ENCODE results near the gene DNAJC18. TPM values are rescaled to one million over a fixed set of nuclear protein-coding genes. Genes with fewer than 3 reads are reported as not detected.
A peak's percentile ranks its signal among the peaks of the same experiment; 100 is the strongest.
"Not testable (repeated sequence)": the region's sequence is repeated elsewhere in the genome, so short reads cannot be mapped to it uniquely, and the experiment has no call there.

DNAJC18 gene
- total RNA-seq, 2 donors from 2014 or later, result 4.0 to 8.7 TPM

DNA sequence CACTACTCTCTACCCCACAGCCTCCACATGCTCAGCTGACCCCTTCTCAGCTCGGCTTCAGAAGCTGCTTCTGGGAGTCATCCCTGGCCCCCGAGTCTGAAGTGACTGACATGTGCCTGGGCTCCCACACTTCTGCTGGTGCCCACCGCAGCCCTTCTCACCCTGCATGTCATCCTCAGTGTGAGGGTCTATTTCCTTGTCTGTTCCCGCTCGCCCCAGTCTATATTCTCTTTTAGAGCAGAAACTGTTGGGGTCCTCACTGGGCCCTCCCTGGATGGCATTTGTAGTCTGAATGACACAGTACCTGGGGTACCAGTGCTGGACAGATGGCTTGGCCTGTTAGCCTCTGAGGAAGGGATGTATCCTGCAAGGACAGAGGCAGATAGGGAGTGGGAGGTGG, 17.9 kb upstream of the DNAJC18 start:
- Mint-ChIP-seq H3K4me3 (no peak overlapping the region), H3K36me3 (ENCODE audit: low read depth) (no peaks in the 10 kb centered on the region), H3K27ac (peak overlapping the region; percentile 98), H3K27me3 (no peaks in the 10 kb centered on the region), H3K4me1 (peaks cover 48% of the 10 kb centered on the region)
- no peaks in the 10 kb centered on the region for H3K9me3 ChIP-seq (ENCODE audit: control insufficient read depth, low read length, poor library complexity, severe bottlenecking)
- no peak for ATAC-seq
- no peak for DNase-seq

- no peak for DNase-seq
- H3K9me3 ChIP-seq (ENCODE audit: control insufficient read depth, low read length, poor library complexity, severe bottlenecking), result no peaks in the 10 kb centered on the region
- Mint-ChIP-seq H3K4me1 (peaks cover 47% of the 10 kb centered on the region), H3K36me3 (ENCODE audit: low read depth) (no peaks in the 10 kb centered on the region), H3K27me3 (no peaks in the 10 kb centered on the region), H3K4me3 (no peak overlapping the region), H3K27ac (peak overlapping the region; percentile 98)
- no peak for ATAC-seq
Observed at GRCh38 chr5:139456776-139457175, 17.5 kb upstream of the DNAJC18 start.

GRCh38 chr5:139454568-139455290, 15.4 kb upstream of the DNAJC18 start:
- no peaks in the 10 kb centered on the region for H3K9me3 ChIP-seq (ENCODE audit: control insufficient read depth, low read length, poor library complexity, severe bottlenecking)
- Mint-ChIP-seq H3K36me3 (ENCODE audit: low read depth) (no peaks in the 10 kb centered on the region), H3K27ac (peak overlapping the region; percentile 98), H3K27me3 (no peaks in the 10 kb centered on the region), H3K4me1 (peaks cover 42% of the 10 kb centered on the region), H3K4me3 (no peak overlapping the region)
- DNase-seq (no peak), ATAC-seq (no peak)

GRCh38 chr5:139453683-139454567, 14.6 kb upstream of the DNAJC18 start:
- H3K4me1 Mint-ChIP-seq, result peaks cover 37% of the 10 kb centered on the region
- ATAC-seq (peak; percentile 2), DNase-seq (no peak)
- peak overlapping the region; percentile 60 for H3K4me3 Mint-ChIP-seq
- H3K36me3 Mint-ChIP-seq (ENCODE audit: low read depth), result no peaks in the 10 kb centered on the region
- H3K9me3 ChIP-seq (ENCODE audit: control insufficient read depth, low read length, poor library complexity, severe bottlenecking), result no peaks in the 10 kb centered on the region
- peak overlapping the region; percentile 98 for H3K27ac Mint-ChIP-seq
- no peaks in the 10 kb centered on the region for H3K27me3 Mint-ChIP-seq

- peak; percentile 20 for ATAC-seq
- H3K27me3 Mint-ChIP-seq, result no peaks in the 10 kb centered on the region
- peaks cover 2% of the 10 kb centered on the region for H3K36me3 Mint-ChIP-seq (ENCODE audit: low read depth)
- H3K4me1 Mint-ChIP-seq, result peaks cover 37% of the 10 kb centered on the region
- H3K4me3 Mint-ChIP-seq, result no peak overlapping the region
- H3K9me3 ChIP-seq (ENCODE audit: control insufficient read depth, low read length, poor library complexity, severe bottlenecking), result no peaks in the 10 kb centered on the region
- no peak overlapping the region for H3K27ac Mint-ChIP-seq
- DNase-seq, result no peak
Observed at GRCh38 chr5:139451878-139452660, 12.7 kb upstream of the DNAJC18 start.

GRCh38 chr5:139451176-139451575, 11.9 kb upstream of the DNAJC18 start:
- no peaks in the 10 kb centered on the region for H3K27me3 Mint-ChIP-seq

GRCh38 chr5:139446956-139447779, 7.8 kb upstream of the DNAJC18 start:
- H3K9me3 ChIP-seq (ENCODE audit: control insufficient read depth, low read length, poor library complexity, severe bottlenecking), result no peaks in the 10 kb centered on the region
- H3K4me1 Mint-ChIP-seq, result peaks cover 42% of the 10 kb centered on the region
- H3K27me3 Mint-ChIP-seq, result no peaks in the 10 kb centered on the region
- H3K27ac Mint-ChIP-seq, result peak overlapping the region; percentile 89
- peaks cover 2% of the 10 kb centered on the region for H3K36me3 Mint-ChIP-seq (ENCODE audit: low read depth)
- ATAC-seq (no peak), DNase-seq (no peak)
- no peak overlapping the region for H3K4me3 Mint-ChIP-seq

More at GRCh38 chr5:139451176-139451575, 11.9 kb upstream of the DNAJC18 start:
- ATAC-seq (no peak), DNase-seq (no peak)
- Mint-ChIP-seq H3K4me3 (no peak overlapping the region), H3K36me3 (ENCODE audit: low read depth) (peaks cover 2% of the 10 kb centered on the region), H3K27ac (no peak overlapping the region), H3K4me1 (peaks cover 38% of the 10 kb centered on the region)
- no peaks in the 10 kb centered on the region for H3K9me3 ChIP-seq (ENCODE audit: control insufficient read depth, low read length, poor library complexity, severe bottlenecking)

- DNase-seq, result no peak
- Mint-ChIP-seq H3K36me3 (ENCODE audit: low read depth) (peaks cover 2% of the 10 kb centered on the region), H3K4me1 (peaks cover 45% of the 10 kb centered on the region), H3K27me3 (no peaks in the 10 kb centered on the region), H3K27ac (peak overlapping the region; percentile 89), H3K4me3 (no peak overlapping the region)
- no peaks in the 10 kb centered on the region for H3K9me3 ChIP-seq (ENCODE audit: control insufficient read depth, low read length, poor library complexity, severe bottlenecking)
- ATAC-seq, result no peak
Observed at GRCh38 chr5:139445325-139446170, 6.2 kb upstream of the DNAJC18 start.

DNA sequence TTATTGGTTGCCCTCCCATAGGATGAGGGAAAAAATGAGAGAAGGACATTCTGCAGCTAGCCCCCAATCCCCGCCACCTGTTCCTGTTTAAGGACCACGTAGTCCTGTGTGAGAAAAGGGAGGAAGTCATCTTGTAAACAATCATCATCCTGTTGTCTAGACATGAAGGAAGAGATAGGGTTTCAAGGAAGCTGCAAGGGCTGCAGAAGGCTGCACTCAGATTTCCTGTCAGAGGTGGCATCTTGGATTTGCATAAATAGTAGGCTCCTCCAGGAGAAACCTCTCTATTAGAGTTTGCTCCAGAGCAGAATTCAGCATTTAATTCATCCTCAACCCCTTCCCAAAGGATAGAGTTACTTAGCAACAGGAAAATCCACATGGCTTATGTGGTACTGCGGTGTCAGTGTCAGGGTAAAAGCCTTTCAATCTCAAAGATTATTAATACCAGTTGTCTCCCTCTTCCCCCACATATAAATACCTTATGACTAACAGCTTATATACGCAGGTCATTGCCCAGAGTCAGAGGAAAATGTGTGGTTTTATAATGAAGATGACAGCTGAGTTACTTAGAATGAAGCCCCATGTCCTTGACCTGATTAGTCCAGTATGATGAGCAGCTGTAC, 4.6 kb upstream of the DNAJC18 start:
- H3K4me3 Mint-ChIP-seq, result peak overlapping the region; percentile 63
- DNase-seq, result peak in 1 of 3 donors; percentile 22
- H3K36me3 Mint-ChIP-seq (ENCODE audit: low read depth), result peaks cover 2% of the 10 kb centered on the region
- no peaks in the 10 kb centered on the region for H3K27me3 Mint-ChIP-seq
- no peaks in the 10 kb centered on the region for H3K9me3 ChIP-seq (ENCODE audit: control insufficient read depth, low read length, poor library complexity, severe bottlenecking)
- ATAC-seq, result peak; percentile 33
- H3K4me1 Mint-ChIP-seq, result peaks cover 54% of the 10 kb centered on the region
- peak overlapping the region; percentile 99 for H3K27ac Mint-ChIP-seq

DNA sequence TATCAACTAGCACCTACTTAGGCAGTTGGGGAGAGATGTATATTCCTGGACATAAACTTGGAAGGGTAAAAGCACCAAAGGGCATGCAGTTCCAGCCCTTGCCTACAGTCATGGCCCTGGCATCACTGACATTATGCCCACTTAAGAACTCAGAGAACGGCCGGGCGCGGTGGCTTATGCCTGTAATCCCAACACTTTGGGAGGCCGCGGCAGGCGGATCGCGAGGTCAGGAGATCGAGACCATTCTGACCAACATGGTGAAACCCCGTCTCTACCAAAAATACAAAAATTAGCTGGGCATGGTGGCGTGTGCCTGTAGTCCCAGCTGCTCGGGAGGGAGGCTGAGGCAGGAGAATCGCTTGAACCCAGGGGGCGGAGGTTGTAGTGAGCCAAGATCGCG, 1.1 kb upstream of the DNAJC18 start:
- H3K27me3 Mint-ChIP-seq; DNase-seq; H3K9me3 ChIP-seq (ENCODE audit: control insufficient read depth, low read length, poor library complexity, severe bottlenecking); H3K36me3 Mint-ChIP-seq (ENCODE audit: low read depth); ATAC-seq: not testable (repeated sequence)
- H3K4me3 Mint-ChIP-seq, result peak overlapping the region; percentile 98
- H3K27ac Mint-ChIP-seq, result peak overlapping the region; percentile 99
- peaks cover 44% of the 10 kb centered on the region for H3K4me1 Mint-ChIP-seq

GRCh38 chr5:139438707-139439012, 665 bp downstream of the DNAJC18 start:
- Mint-ChIP-seq H3K27ac (peak overlapping the region; percentile 99), H3K27me3 (no peaks in the 10 kb centered on the region), H3K36me3 (ENCODE audit: low read depth) (peaks cover 5% of the 10 kb centered on the region), H3K4me1 (peaks cover 36% of the 10 kb centered on the region), H3K4me3 (peak overlapping the region; percentile 98)
- no peaks in the 10 kb centered on the region for H3K9me3 ChIP-seq (ENCODE audit: control insufficient read depth, low read length, poor library complexity, severe bottlenecking)
- no peak for ATAC-seq
- no peak for DNase-seq
